CD4-positive, alpha-beta T cell treated with Interleukin-1 beta for 1 hour (primary cell): ENCODE results near the gene P3H3.
A peak's percentile ranks its signal among the peaks of the same experiment; 100 is the strongest.
"Not testable (repeated sequence)": the region's sequence is repeated elsewhere in the genome, so short reads cannot be mapped to it uniquely, and the experiment has no call there.

Experiments
- DNase-seq, 2 donors: peaks; one replicate each; pipeline ENCODE4 v3.0.0-alpha.2; 2020 to 2022

The P3H3 gene

GRCh38 chr12:6846316-6846869 is 18.2 kb downstream of the P3H3 start:
- no peak for DNase-seq

- no peak for DNase-seq
Observed at GRCh38 chr12:6847676-6848075, 19.5 kb downstream of the P3H3 start.

GRCh38 chr12:6849427-6849826 is 21.2 kb downstream of the P3H3 start:
- no peak for DNase-seq

DNA sequence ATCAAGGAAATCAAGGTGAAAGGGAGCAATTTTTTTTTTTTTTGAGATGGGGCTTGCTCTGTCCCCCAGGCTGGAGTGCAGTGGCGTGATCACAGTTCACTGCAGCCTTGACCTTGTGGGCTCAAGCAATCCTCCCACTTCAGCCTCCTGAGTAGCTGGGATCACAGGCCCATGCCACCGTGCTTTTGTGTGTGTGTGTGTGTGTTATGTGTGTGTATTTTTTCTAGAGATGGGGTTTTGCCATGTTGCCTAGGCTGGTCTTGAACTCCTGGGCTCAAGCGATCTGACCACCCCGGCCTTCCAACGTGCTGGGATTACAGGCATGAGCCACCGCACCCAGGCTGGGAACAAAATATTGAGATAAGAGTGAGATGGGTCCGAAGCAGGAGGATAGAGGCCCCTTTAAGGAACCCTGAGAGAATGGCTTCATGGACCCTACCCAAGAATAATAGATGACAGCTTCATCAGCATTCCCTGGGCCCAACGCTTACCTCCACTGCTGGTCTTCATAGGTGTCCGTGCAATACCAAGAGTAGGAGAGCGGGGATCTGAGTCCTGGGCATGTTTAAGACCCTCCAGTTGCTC is 21.9 kb downstream of the P3H3 start:
- DNase-seq: no peak

GRCh38 chr12:6850796-6851152 is 22.6 kb downstream of the P3H3 start:
- no peak for DNase-seq

DNA sequence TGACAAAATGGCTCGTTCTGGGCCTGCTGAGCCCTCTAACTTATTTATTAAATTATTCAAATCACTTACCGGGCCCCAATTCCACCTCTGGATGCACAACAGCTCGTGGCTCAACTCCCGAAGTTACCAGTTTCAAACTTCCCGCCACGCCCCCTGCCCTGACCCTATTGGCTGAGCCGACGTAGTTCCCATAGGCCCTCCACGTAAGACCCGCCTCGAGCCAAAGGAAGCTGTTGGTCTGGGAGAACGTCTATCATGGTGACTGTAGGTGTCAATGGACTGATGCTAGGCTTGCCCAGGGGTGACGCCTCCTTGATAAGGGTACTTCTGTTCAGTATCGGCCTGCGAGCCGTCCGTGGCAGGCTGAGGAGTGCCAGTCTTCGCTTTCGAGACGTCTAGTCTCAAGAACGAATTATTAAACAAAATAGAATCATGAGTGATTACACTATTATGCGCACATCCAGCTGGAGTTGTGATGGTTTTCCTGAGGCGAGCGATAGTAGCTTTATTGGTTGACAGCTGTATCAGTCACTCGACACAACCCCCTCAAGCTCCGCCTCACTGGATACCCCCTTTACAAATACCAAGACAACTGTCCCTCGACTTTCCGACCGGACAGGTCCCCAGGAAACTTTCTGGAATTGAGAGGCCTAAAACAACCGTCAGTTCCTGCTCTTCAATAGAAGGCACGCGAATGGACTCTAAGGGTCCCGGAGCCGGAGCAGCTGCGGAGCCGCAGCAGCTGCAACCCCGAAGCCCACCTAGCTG is 23.1 kb downstream of the P3H3 start, which contains the start of gene CDCA3:
TSS of gene CDCA3 (minus strand) at position 134 of the 768 bp plus-strand sequence. CDS start 334 bp downstream, outside the sequence.
- DNase-seq: peak; percentile 96

DNA sequence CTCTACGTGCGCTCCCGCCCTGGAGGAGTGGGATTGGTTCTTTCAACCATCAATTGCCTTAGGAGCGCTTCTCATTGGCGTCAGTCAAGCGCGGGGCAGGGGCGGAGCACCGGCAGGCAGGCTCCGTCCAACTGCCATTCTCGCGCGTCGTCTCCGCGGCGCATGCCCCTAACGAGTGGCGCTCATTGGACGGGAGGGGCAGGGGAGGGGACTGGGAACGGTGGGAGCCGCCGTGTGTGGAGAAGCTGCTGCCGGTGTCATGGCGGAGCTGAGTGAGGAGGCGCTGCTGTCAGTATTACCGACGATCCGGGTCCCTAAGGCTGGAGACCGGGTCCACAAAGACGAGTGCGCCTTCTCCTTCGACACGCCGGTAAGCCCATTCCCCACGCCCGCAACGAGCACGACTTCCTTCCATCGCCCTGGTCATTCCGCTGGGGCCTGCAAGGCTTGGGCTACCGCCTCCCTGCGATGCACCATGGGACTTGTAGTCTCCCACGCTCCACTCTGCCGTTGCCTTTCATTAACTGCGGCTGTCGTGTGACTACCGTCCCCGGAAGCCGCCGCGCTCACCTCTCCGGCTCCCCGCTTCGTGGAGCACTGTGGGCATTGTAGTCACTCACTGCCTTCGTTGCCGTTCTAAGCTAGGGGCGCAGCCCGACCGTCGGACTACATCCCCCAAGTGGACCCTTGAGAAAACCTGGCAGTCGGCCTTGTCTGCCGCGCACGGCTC is 23.9 kb downstream of the P3H3 start, which contains the start of gene USP5:
TSS of gene USP5 (plus strand) at position 230 of the 730 bp plus-strand sequence. CDS start at position 260, 30 bp downstream.
- peak; percentile 99 for DNase-seq

- DNase-seq: peak; percentile 52 to 71
Observed at GRCh38 chr12:6852651-6853354, 24.6 kb downstream of the P3H3 start.

DNA sequence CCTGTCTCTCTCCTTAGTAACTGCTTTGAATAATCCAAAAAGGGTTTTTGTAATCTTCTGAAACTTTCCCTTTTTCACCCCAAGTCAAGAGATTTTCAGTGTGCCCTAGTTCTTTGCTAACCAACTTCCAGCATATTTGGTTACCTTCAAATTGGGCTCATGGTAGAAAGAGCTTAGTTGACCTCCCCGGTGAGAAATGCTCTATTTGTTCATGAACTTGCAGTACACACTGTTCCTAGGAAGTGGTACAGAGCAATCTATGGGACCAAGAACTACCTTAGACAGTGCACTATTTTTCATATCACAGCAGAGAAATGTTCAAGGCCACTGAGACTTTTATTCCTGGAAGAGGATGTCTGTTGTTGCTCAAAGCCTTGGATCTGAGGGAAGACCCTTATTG is 25.4 kb downstream of the P3H3 start:
- no peak for DNase-seq

DNA sequence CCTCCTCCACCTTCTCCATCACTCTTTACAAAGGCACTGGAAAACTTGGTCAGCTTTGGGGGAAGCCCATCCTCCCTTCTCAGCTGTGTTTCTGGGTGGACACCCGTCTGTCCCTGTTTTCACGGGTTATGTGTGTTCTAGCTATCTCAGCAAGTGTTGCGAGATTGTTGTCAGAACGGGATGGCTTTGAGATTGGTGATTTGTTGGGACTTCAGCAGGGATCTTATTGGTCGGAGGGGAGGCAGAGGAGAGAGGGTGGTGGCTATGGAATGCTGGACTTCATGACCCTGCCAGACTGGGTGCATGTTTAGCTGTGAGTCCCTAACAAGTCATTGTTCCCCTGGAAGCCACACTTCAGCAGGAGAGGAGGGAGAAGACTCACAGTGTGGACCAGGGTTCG is 25.8 kb downstream of the P3H3 start:
- no peak for DNase-seq

DNA sequence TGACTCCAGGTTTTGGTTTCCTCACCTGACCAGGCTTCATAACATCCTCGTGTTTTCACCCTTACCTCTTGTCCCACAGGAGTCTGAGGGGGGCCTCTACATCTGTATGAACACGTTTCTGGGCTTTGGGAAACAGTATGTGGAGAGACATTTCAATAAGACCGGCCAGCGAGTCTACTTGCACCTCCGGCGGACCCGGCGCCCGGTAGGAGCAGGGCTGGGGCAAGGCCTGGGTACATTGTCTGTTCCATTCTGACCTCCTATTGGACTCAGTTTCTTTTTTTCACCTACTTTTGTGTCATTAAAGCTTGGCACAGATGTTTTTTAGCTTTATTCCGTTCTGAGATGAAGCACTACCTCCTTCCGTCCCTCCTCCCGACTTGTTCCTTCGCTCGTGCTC is 27.1 kb downstream of the P3H3 start:
- DNase-seq: no peak

DNA sequence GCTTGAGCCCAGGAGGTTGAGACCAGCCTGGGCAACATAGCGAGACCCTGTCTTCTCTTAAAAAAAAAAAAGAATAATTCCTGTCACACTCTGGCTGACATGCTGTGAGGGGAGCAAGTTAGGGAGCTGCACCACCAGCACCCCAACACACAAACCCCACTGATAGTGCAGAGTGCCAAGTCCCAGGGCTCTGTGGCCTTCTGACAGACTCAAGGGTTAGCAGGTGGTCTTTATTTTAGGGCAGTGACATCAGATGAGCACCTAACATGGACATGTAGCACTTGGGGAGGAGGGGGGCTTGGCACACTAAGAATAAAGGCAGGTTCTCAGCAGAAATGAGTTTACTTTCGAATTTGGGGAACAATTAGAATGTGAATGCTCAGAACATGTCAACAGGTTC is 30.6 kb downstream of the P3H3 start:
- no peak for DNase-seq

- no peak for DNase-seq
Observed at GRCh38 chr12:6860116-6860515, 31.9 kb downstream of the P3H3 start.

DNA sequence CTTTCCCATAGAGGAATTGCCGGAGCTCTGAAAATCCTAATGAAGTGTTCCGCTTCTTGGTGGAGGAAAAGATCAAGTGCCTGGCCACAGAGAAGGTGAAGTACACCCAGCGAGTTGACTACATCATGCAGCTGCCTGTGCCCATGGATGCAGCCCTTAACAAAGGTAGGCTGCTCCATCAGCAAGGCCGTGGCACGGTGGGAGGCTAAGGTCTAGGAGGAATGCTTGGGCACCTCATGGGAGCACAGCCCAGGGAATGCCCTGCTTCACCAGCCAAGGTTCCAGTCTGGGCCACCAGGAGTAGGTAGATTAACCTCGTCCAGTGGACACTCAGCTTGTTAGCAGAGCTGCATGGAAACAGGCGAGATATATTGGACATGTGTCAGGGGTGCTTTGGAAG is 32.7 kb downstream of the P3H3 start:
- DNase-seq: no peak

- DNase-seq: no peak
Observed at GRCh38 chr12:6861391-6861790, 33.2 kb downstream of the P3H3 start.

DNA sequence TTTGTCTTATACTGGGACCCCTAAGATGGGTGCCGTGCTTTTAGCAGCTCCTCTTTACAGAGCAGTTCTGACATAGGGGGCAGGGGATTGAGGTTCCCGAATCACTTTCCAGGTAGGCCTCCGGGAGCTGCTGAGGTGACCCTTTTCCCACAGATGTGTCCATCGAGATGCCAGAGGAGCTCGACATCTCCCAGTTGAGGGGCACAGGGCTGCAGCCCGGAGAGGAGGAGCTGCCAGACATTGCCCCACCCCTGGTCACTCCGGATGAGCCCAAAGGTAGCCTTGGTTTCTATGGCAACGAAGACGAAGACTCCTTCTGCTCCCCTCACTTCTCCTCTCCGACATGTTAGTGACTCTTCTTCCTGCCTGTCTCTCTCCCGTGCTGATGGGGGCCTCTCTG is 34.8 kb downstream of the P3H3 start:
- DNase-seq: no peak

DNA sequence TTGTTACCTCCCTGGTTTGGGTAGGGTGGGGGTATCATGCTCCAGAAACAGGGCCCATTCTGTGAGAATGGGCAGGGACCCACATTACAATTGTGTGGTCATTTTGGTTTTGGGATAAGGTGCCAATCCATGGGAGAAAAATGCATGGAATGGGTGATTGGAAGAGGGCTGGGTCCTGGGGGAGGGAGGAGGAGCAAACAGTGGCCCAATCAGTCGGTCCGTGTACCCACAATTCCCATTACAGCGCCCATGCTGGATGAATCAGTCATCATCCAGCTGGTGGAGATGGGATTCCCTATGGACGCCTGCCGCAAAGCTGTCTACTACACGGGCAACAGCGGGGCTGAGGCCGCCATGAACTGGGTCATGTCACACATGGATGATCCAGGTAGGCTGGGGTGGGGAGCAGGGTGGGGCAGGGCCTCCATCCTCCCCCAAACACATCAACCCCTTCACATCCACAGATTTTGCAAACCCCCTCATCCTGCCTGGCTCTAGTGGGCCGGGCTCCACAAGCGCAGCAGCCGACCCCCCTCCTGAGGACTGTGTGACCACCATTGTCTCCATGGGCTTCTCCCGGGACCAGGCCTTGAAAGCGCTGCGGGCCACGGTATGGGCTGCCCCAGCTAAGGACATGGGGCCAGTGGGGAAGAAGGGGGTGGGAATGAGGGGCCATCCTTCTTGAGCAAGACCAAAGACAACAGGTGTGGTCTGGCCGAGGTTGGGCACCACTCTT is 35.5 kb downstream of the P3H3 start:
- DNase-seq: no peak

- DNase-seq: not testable (repeated sequence)
Observed at GRCh38 chr12:6865307-6865706, 37.1 kb downstream of the P3H3 start.

- DNase-seq: no peak
Observed at GRCh38 chr12:6866163-6866919, 38.1 kb downstream of the P3H3 start.

GRCh38 chr12:6866920-6867412 is 38.8 kb downstream of the P3H3 start:
- DNase-seq: no peak
